MM.1S (cell line): ENCODE measurements around the gene ZNF618.

Experiments
- DNase-seq: peaks from one replicate; pipeline ENCODE4 v3.0.0-alpha.2; 2015
- H2AFZ ChIP-seq: fragments of 300-600 bp; sonication (generic); 2 replicates; pipeline ENCODE4 v1.6.0; 2016; ENCODE audit warnings: antibody characterized with exemption, low read length
- H3F3A ChIP-seq: fragments of 300-600 bp; sonication (generic); 2 replicates; pipeline ENCODE4 v1.6.1; 2016; ENCODE audit warnings: mild to moderate bottlenecking, antibody characterized with exemption, low read length, moderate library complexity, mixed read lengths; ENCODE audit not compliant: insufficient read depth
- H3K27ac ChIP-seq: fragments of 300-600 bp; sonication (generic); 2 replicates; pipeline ENCODE4 v1.5.1; 2016; ENCODE audit warnings: mild to moderate bottlenecking, low read length
- H3K27me3 ChIP-seq: fragments of 300-600 bp; sonication (generic); replicated peaks from 2 replicates; pipeline ENCODE4 v1.6.0; 2016; ENCODE audit warnings: low read length; ENCODE audit not compliant: insufficient read depth
- H3K36me3 ChIP-seq: fragments of 300-600 bp; sonication (generic); replicated peaks from 2 replicates; pipeline ENCODE4 v1.6.1; 2016; ENCODE audit warnings: mild to moderate bottlenecking, low read length, mixed read lengths; ENCODE audit not compliant: insufficient read depth
- H3K4me1 ChIP-seq: fragments of 300-600 bp; sonication (generic); 2 replicates; pipeline ENCODE4 v1.6.1; 2016; ENCODE audit warnings: low read length, mixed read lengths
- H3K4me2 ChIP-seq: fragments of 300-600 bp; sonication (generic); 2 replicates; pipeline ENCODE4 v1.6.0; 2016; ENCODE audit warnings: low read depth, low read length
- H3K4me3 ChIP-seq: fragments of 300-600 bp; sonication (generic); 2 replicates; pipeline ENCODE4 v1.5.1; 2016; ENCODE audit warnings: low read length, mixed read lengths
- H3K79me2 ChIP-seq: fragments of 300-600 bp; sonication (generic); 2 replicates; pipeline ENCODE4 v1.6.1; 2016; ENCODE audit warnings: mixed run types, low read length, mixed read lengths
- H3K9ac ChIP-seq: fragments of 300-600 bp; sonication (generic); 2 replicates; pipeline ENCODE4 v1.6.1; 2016; ENCODE audit warnings: low read length, mixed read lengths
- H3K9me2 ChIP-seq: fragments of 300-600 bp; sonication (generic); replicated peaks from 2 replicates; pipeline ENCODE4 v1.6.1; 2016; ENCODE audit warnings: mild to moderate bottlenecking, low read length, mixed read lengths; ENCODE audit not compliant: insufficient read depth
- H3K9me3 ChIP-seq: fragments of 300-600 bp; sonication (generic); replicated peaks from 2 replicates; pipeline ENCODE4 v1.6.1; 2016; ENCODE audit warnings: mild to moderate bottlenecking, low read length, mixed read lengths; ENCODE audit not compliant: insufficient read depth
- H4K20me1 ChIP-seq: fragments of 300-600 bp; sonication (generic); 2 replicates; pipeline ENCODE4 v1.6.1; 2016; ENCODE audit warnings: mild to moderate bottlenecking, low read length, moderate library complexity, mixed read lengths; ENCODE audit not compliant: insufficient read depth
- EZH2 ChIP-seq: fragments of 300-600 bp; sonication (generic); optimal IDR thresholded peaks from 2 replicates; pipeline ENCODE3; 2017; ENCODE audit warnings: low read depth, mild to moderate bottlenecking, antibody characterized with exemption, low read length, mixed read lengths
- EZH2phosphoT487 ChIP-seq: fragments of 300-600 bp; sonication (generic); IDR thresholded peaks from 2 replicates; pipeline ENCODE4 v1.6.1; 2018; ENCODE audit warnings: antibody characterized with exemption, low read length
- TF ChIP-seq, protein P1 (sequence below): fragments of 300-600 bp; sonication (generic); IDR thresholded peaks from 2 replicates; pipeline ENCODE4 v1.5.1; 2016; ENCODE audit warnings: antibody characterized with exemption, low read length, mixed read lengths

Gene ZNF618

DNA sequence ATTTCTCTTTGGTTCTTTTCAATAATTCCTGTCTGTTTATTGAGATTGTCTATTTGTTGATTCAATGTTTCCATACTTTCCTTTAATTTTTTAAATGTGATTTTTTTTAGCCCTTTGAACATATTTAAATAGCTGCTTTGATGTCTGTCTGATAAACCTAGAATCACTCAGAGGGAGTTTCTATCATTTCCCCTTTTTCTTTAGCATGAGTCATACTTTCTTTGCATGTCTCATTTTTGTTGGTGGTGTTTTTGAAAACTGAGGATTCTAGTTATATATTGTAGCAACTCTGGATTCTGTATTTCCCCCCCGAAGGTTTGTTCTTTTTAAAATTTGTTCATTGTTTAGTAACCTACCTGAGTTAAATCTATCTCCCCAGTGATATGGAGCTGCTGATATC lies 24.2 kb upstream of the ZNF618 start:
- Histone ChIP-seq H3K79me2 (no peaks in the 10 kb centered on the region), H2AFZ (no peak overlapping the region), H3K9me2 (no peaks in the 10 kb centered on the region), H3F3A (no peaks in the 10 kb centered on the region), H3K27ac (no peak overlapping the region), H3K9me3 (no peaks in the 10 kb centered on the region), H3K36me3 (no peaks in the 10 kb centered on the region), H3K4me3 (no peak overlapping the region), H3K27me3 (no peaks in the 10 kb centered on the region), H3K9ac (no peak overlapping the region), H3K4me1 (no peaks in the 10 kb centered on the region), H4K20me1 (no peaks in the 10 kb centered on the region), H3K4me2 (no peak overlapping the region)
- no peak for DNase-seq
- no peak for TF ChIP-seq EZH2phosphoT487
- TF ChIP-seq EZH2, result no peak
- TF ChIP-seq, protein P1, sequence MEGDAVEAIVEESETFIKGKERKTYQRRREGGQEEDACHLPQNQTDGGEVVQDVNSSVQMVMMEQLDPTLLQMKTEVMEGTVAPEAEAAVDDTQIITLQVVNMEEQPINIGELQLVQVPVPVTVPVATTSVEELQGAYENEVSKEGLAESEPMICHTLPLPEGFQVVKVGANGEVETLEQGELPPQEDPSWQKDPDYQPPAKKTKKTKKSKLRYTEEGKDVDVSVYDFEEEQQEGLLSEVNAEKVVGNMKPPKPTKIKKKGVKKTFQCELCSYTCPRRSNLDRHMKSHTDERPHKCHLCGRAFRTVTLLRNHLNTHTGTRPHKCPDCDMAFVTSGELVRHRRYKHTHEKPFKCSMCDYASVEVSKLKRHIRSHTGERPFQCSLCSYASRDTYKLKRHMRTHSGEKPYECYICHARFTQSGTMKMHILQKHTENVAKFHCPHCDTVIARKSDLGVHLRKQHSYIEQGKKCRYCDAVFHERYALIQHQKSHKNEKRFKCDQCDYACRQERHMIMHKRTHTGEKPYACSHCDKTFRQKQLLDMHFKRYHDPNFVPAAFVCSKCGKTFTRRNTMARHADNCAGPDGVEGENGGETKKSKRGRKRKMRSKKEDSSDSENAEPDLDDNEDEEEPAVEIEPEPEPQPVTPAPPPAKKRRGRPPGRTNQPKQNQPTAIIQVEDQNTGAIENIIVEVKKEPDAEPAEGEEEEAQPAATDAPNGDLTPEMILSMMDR, result no peak

DNA sequence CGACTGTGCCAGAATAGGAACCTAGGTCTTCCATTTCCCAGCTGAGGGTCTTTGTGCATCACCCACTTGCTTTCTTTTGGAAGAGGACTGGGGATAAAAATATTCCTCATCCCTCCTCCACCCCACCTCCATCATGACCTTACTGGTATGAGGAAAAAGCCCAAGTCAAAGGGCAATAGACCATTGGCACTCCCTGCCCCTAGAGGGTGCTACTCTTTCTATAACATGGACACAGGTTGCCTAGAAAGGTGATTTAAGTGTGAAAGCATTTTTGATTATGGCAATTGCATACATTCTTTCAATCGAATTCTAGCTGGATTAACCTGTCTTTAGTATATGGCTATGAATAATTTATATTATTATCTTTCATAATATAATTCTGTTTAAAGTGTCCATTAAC lies 22.8 kb upstream of the ZNF618 start:
- H2AFZ ChIP-seq, result no peak overlapping the region
- H4K20me1 ChIP-seq, result no peaks in the 10 kb centered on the region
- no peaks in the 10 kb centered on the region for H3K9me3 ChIP-seq
- no peaks in the 10 kb centered on the region for H3K9me2 ChIP-seq
- no peak overlapping the region for H3K9ac ChIP-seq
- TF ChIP-seq EZH2phosphoT487 (no peak), EZH2 (no peak)
- TF ChIP-seq, protein P1, result peak; percentile 54
- no peaks in the 10 kb centered on the region for H3K36me3 ChIP-seq
- H3K79me2 ChIP-seq, result no peaks in the 10 kb centered on the region
- H3F3A ChIP-seq, result no peaks in the 10 kb centered on the region
- no peaks in the 10 kb centered on the region for H3K27me3 ChIP-seq
- H3K27ac ChIP-seq, result no peak overlapping the region
- no peak overlapping the region for H3K4me2 ChIP-seq
- peak; percentile 20 for DNase-seq
- H3K4me1 ChIP-seq, result 0 out of 2 replicates have a peak, but pooled peaks cover 4% of the 10 kb centered on the region
- H3K4me3 ChIP-seq, result no peak overlapping the region

DNA sequence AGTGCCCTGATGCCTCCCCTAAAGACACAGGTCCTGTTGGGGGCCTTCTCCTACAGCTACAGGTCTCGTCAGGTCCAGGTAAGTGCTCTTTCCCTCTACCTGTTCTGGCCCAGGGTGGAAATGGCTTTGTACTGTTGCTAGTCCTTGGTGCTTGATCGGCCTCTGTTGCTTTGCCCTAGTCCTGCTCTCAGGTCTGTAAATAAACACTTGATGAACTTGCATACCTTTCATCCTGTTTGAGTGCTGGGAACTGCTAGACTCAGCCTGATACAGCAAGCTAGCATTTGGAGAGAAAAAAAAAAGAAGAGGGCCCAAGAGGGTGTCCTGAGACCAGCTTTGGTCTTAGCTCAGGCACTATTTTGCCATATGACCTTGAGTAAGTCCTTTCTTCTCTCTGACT lies 21.8 kb upstream of the ZNF618 start:
- Histone ChIP-seq H3K9me2 (no peaks in the 10 kb centered on the region), H3F3A (no peaks in the 10 kb centered on the region), H3K27ac (no peak overlapping the region), H3K36me3 (no peaks in the 10 kb centered on the region), H3K9ac (no peak overlapping the region), H3K4me2 (no peak overlapping the region), H3K27me3 (no peaks in the 10 kb centered on the region), H3K79me2 (no peaks in the 10 kb centered on the region), H2AFZ (no peak overlapping the region), H4K20me1 (no peaks in the 10 kb centered on the region), H3K9me3 (no peaks in the 10 kb centered on the region), H3K4me1 (0 out of 2 replicates have a peak, but pooled peaks cover 4% of the 10 kb centered on the region), H3K4me3 (no peak overlapping the region)
- TF ChIP-seq EZH2, result no peak
- no peak for TF ChIP-seq EZH2phosphoT487
- TF ChIP-seq, protein P1, result no peak
- DNase-seq, result no peak
